Activated CD8-positive, alpha-beta memory T cell treated with anti-CD3 and anti-CD28 coated beads, Interleukin-2, amount 50 U/mL, for 1 hour (primary cell): Measurements from ENCODE around the gene HSPB7.
A peak's percentile ranks its signal among the peaks of the same experiment; 100 is the strongest.
"Not testable (repeated sequence)": the region's sequence is repeated elsewhere in the genome, so short reads cannot be mapped to it uniquely, and the experiment has no call there.

ENCODE experiments used
- DNase-seq: peaks from one replicate; pipeline ENCODE4 v3.0.0-alpha.2; 2020; ENCODE audit errors: extremely low read depth

Gene HSPB7

GRCh38 chr1:16022393-16022792 lies 4.5 kb upstream of the HSPB7 start:
- DNase-seq: no peak

GRCh38 chr1:16021681-16022080 lies 3.8 kb upstream of the HSPB7 start, which contains the start of gene CLCNKA:
CLCNKA (plus strand) TSS chr1:16022036; CDS start chr1:16022620, 584 bp downstream.
- no peak for DNase-seq

GRCh38 chr1:16020878-16021277 lies 3.0 kb upstream of the HSPB7 start:
- DNase-seq: not testable (repeated sequence)

GRCh38 chr1:16020325-16020724 lies 2.5 kb upstream of the HSPB7 start:
- no peak for DNase-seq

GRCh38 chr1:16019644-16020277 lies 1.9 kb upstream of the HSPB7 start:
- DNase-seq: no peak

- no peak for DNase-seq
These were observed 1.2 kb upstream of the HSPB7 start for GRCh38 chr1:16018749-16019643.

GRCh38 chr1:16018308-16018707 lies 465 bp upstream of the HSPB7 start:
- DNase-seq: no peak

GRCh38 chr1:16017076-16017460 lies 775 bp downstream of the HSPB7 start:
- DNase-seq: no peak

GRCh38 chr1:16015960-16016901 lies 1.6 kb downstream of the HSPB7 start:
- DNase-seq: no peak

GRCh38 chr1:16015491-16015890 lies 2.4 kb downstream of the HSPB7 start:
- DNase-seq: no peak

GRCh38 chr1:16014509-16015482 lies 3.0 kb downstream of the HSPB7 start:
- DNase-seq: no peak

GRCh38 chr1:16013908-16014258 lies 4.0 kb downstream of the HSPB7 start:
- no peak for DNase-seq

- DNase-seq: peak; percentile 28
These were observed 4.5 kb downstream of the HSPB7 start for GRCh38 chr1:16013220-16013907.

- no peak for DNase-seq
These were observed 5.1 kb downstream of the HSPB7 start for GRCh38 chr1:16012590-16013219.

- no peak for DNase-seq
These were observed 5.8 kb downstream of the HSPB7 start for GRCh38 chr1:16011936-16012589.

GRCh38 chr1:16010837-16011236 lies 7.0 kb downstream of the HSPB7 start:
- DNase-seq: no peak

GRCh38 chr1:16009678-16010077 lies 8.2 kb downstream of the HSPB7 start:
- DNase-seq: no peak

GRCh38 chr1:16009030-16009460 lies 8.8 kb downstream of the HSPB7 start:
- DNase-seq: peak; percentile 20

GRCh38 chr1:16007671-16008341 lies 10.0 kb downstream of the HSPB7 start:
- DNase-seq: no peak
